Measurements from ENCODE around the gene DEPDC1.

The DEPDC1 gene

GRCh38 chr1:68525781-68526180, 28.9 kb upstream of the DEPDC1 start:
- DNase-seq (ENCODE audit: extremely low spot score), result no peak
- no peak for TF ChIP-seq BHLHE40 (IDR thresholded peaks at IDR 0.05; ENCODE audit: borderline replicate concordance)
- no peak for TF ChIP-seq L3MBTL2 (conservative IDR thresholded peaks at IDR 0.05)
- TF ChIP-seq HDGF (IDR thresholded peaks at IDR 0.05; ENCODE audit: borderline replicate concordance), result no peak
- no peak for TF ChIP-seq CTBP1 (IDR thresholded peaks at IDR 0.05; ENCODE audit: borderline replicate concordance)
- TF ChIP-seq LEF1 (IDR thresholded peaks at IDR 0.05; ENCODE audit: borderline replicate concordance), result no peak
- TF ChIP-seq SUZ12 (IDR thresholded peaks at IDR 0.05), result no peak
- TF ChIP-seq TARDBP (IDR thresholded peaks at IDR 0.05), result no peak
- TF ChIP-seq NFRKB (IDR thresholded peaks at IDR 0.05), result no peak
- no peak for TF ChIP-seq FOXM1 (IDR thresholded peaks at IDR 0.05; ENCODE audit: borderline replicate concordance)
- no peak for TF ChIP-seq ZNF384 (IDR thresholded peaks at IDR 0.05)
- no peak for TF ChIP-seq ARNT (IDR thresholded peaks at IDR 0.05)
- TF ChIP-seq FOXK2 (IDR thresholded peaks at IDR 0.05), result no peak
- no peak for TF ChIP-seq PKNOX1 (IDR thresholded peaks at IDR 0.05)
- no peak for TF ChIP-seq SP1 (IDR thresholded peaks at IDR 0.05)
- TF ChIP-seq FOXA1 (IDR thresholded peaks at IDR 0.05), result no peak
- TF ChIP-seq ELF4 (IDR thresholded peaks at IDR 0.05), result no peak
- POLR2A ChIA-PET, result no interaction called here
- CTCF ChIA-PET, result no interaction called here

- DNase-seq (ENCODE audit: extremely low spot score), result no peak
- ChIA-PET POLR2A (no interaction called here), CTCF (no interaction called here)
- TF ChIP-seq CTBP1 (IDR thresholded peaks at IDR 0.05; ENCODE audit: borderline replicate concordance) (no peak), ZNF384 (IDR thresholded peaks at IDR 0.05) (no peak), BHLHE40 (IDR thresholded peaks at IDR 0.05; ENCODE audit: borderline replicate concordance) (no peak), L3MBTL2 (conservative IDR thresholded peaks at IDR 0.05) (no peak), LEF1 (IDR thresholded peaks at IDR 0.05; ENCODE audit: borderline replicate concordance) (no peak), HDGF (IDR thresholded peaks at IDR 0.05; ENCODE audit: borderline replicate concordance) (no peak), NFRKB (IDR thresholded peaks at IDR 0.05) (no peak), FOXK2 (IDR thresholded peaks at IDR 0.05) (no peak), SUZ12 (IDR thresholded peaks at IDR 0.05) (no peak), TARDBP (IDR thresholded peaks at IDR 0.05) (no peak), ARNT (IDR thresholded peaks at IDR 0.05) (no peak)
Measured at GRCh38 chr1:68521286-68521685, 24.4 kb upstream of the DEPDC1 start.

- DNase-seq (ENCODE audit: extremely low spot score), result no peak
- CTCF ChIA-PET, result no interaction called here
- TF ChIP-seq TARDBP (IDR thresholded peaks at IDR 0.05), result no peak
- POLR2A ChIA-PET, result no interaction called here
Measured at GRCh38 chr1:68516066-68516465, 19.2 kb upstream of the DEPDC1 start.

- ChIA-PET CTCF (no interaction called here), POLR2A (no interaction called here)
- no peak for DNase-seq (ENCODE audit: extremely low spot score)
- TF ChIP-seq BHLHE40 (IDR thresholded peaks at IDR 0.05; ENCODE audit: borderline replicate concordance), result no peak
- TF ChIP-seq TARDBP (IDR thresholded peaks at IDR 0.05), result no peak
- no peak for TF ChIP-seq SP1 (IDR thresholded peaks at IDR 0.05)
- TF ChIP-seq HDGF (IDR thresholded peaks at IDR 0.05; ENCODE audit: borderline replicate concordance), result no peak
- no peak for TF ChIP-seq ARNT (IDR thresholded peaks at IDR 0.05)
- no peak for TF ChIP-seq ZNF384 (IDR thresholded peaks at IDR 0.05)
- no peak for TF ChIP-seq NFRKB (IDR thresholded peaks at IDR 0.05)
- TF ChIP-seq SUZ12 (IDR thresholded peaks at IDR 0.05), result no peak
- no peak for TF ChIP-seq FOXA1 (IDR thresholded peaks at IDR 0.05)
- TF ChIP-seq FOXM1 (IDR thresholded peaks at IDR 0.05; ENCODE audit: borderline replicate concordance), result no peak
- no peak for TF ChIP-seq PKNOX1 (IDR thresholded peaks at IDR 0.05)
- TF ChIP-seq LEF1 (IDR thresholded peaks at IDR 0.05; ENCODE audit: borderline replicate concordance), result no peak
- no peak for TF ChIP-seq L3MBTL2 (conservative IDR thresholded peaks at IDR 0.05)
- no peak for TF ChIP-seq FOXK2 (IDR thresholded peaks at IDR 0.05)
- TF ChIP-seq ELF4 (IDR thresholded peaks at IDR 0.05), result no peak
- TF ChIP-seq CTBP1 (IDR thresholded peaks at IDR 0.05; ENCODE audit: borderline replicate concordance), result no peak
Measured at GRCh38 chr1:68511254-68511653, 14.4 kb upstream of the DEPDC1 start.

GRCh38 chr1:68506386-68506785, 9.5 kb upstream of the DEPDC1 start:
- POLR2A ChIA-PET, result no interaction called here
- TF ChIP-seq HDGF (IDR thresholded peaks at IDR 0.05; ENCODE audit: borderline replicate concordance), result no peak
- TF ChIP-seq CTBP1 (IDR thresholded peaks at IDR 0.05; ENCODE audit: borderline replicate concordance), result no peak
- no peak for TF ChIP-seq ELF4 (IDR thresholded peaks at IDR 0.05)
- TF ChIP-seq SUZ12 (IDR thresholded peaks at IDR 0.05), result no peak
- no peak for TF ChIP-seq TARDBP (IDR thresholded peaks at IDR 0.05)
- no peak for TF ChIP-seq BHLHE40 (IDR thresholded peaks at IDR 0.05; ENCODE audit: borderline replicate concordance)
- TF ChIP-seq SP1 (IDR thresholded peaks at IDR 0.05), result no peak
- TF ChIP-seq PKNOX1 (IDR thresholded peaks at IDR 0.05), result no peak
- no peak for TF ChIP-seq NFRKB (IDR thresholded peaks at IDR 0.05)
- TF ChIP-seq FOXM1 (IDR thresholded peaks at IDR 0.05; ENCODE audit: borderline replicate concordance), result no peak
- TF ChIP-seq FOXK2 (IDR thresholded peaks at IDR 0.05), result no peak
- no peak for TF ChIP-seq ZNF384 (IDR thresholded peaks at IDR 0.05)
- TF ChIP-seq L3MBTL2 (conservative IDR thresholded peaks at IDR 0.05), result no peak
- TF ChIP-seq ARNT (IDR thresholded peaks at IDR 0.05), result no peak
- TF ChIP-seq LEF1 (IDR thresholded peaks at IDR 0.05; ENCODE audit: borderline replicate concordance), result no peak
- TF ChIP-seq FOXA1 (IDR thresholded peaks at IDR 0.05), result no peak
- DNase-seq (ENCODE audit: extremely low spot score), result no peak
- CTCF ChIA-PET, result interaction anchor here (0.6 kb wide), 1 partner anchor 443 kb away, joined by 3 read pairs; no protein-coding TSS in a partner anchor

GRCh38 chr1:68503085-68503484, 6.2 kb upstream of the DEPDC1 start:
- CTCF ChIA-PET, result no interaction called here
- no peak for TF ChIP-seq FOXM1 (IDR thresholded peaks at IDR 0.05; ENCODE audit: borderline replicate concordance)
- TF ChIP-seq BHLHE40 (IDR thresholded peaks at IDR 0.05; ENCODE audit: borderline replicate concordance), result no peak
- no peak for TF ChIP-seq NFRKB (IDR thresholded peaks at IDR 0.05)
- no peak for TF ChIP-seq CTBP1 (IDR thresholded peaks at IDR 0.05; ENCODE audit: borderline replicate concordance)
- TF ChIP-seq L3MBTL2 (conservative IDR thresholded peaks at IDR 0.05), result no peak
- TF ChIP-seq HDGF (IDR thresholded peaks at IDR 0.05; ENCODE audit: borderline replicate concordance), result no peak
- no peak for TF ChIP-seq FOXK2 (IDR thresholded peaks at IDR 0.05)
- no peak for TF ChIP-seq SUZ12 (IDR thresholded peaks at IDR 0.05)
- TF ChIP-seq LEF1 (IDR thresholded peaks at IDR 0.05; ENCODE audit: borderline replicate concordance), result no peak
- no peak for TF ChIP-seq SP1 (IDR thresholded peaks at IDR 0.05)
- TF ChIP-seq FOXA1 (IDR thresholded peaks at IDR 0.05), result no peak
- no peak for TF ChIP-seq TARDBP (IDR thresholded peaks at IDR 0.05)
- TF ChIP-seq ELF4 (IDR thresholded peaks at IDR 0.05), result no peak
- POLR2A ChIA-PET, result no interaction called here
- no peak for DNase-seq (ENCODE audit: extremely low spot score)

All from HEK293T (cell line).